Osteoblast (primary cell): ENCODE data around the gene SSTR5. TPM values are rescaled to one million over a fixed set of nuclear protein-coding genes. Genes with fewer than 3 reads are reported as not detected.

Experiments used
- DNase-seq: peaks from one replicate; pipeline ENCODE4 v3.0.0; 2011; ENCODE audit warnings: low spot score, mixed read lengths; ENCODE audit not compliant: insufficient read length; ENCODE audit errors: missing footprints
- H2AFZ ChIP-seq: 2 replicates; pipeline ENCODE4 v1.6.0; 2011; ENCODE audit warnings: mild to moderate bottlenecking, low read length
- H3K27ac ChIP-seq: 2 replicates; pipeline ENCODE4 v1.5.1; 2011; ENCODE audit warnings: mild to moderate bottlenecking, low read depth, low read length, moderate library complexity
- H3K27me3 ChIP-seq: 2 replicates; pipeline ENCODE4 v1.6.0; 2012; ENCODE audit warnings: mild to moderate bottlenecking, control low read depth, inconsistent platforms, low read length, moderate library complexity; ENCODE audit not compliant: insufficient read depth
- H3K36me3 ChIP-seq: 2 replicates; pipeline ENCODE4 v1.5.1; 2011; ENCODE audit warnings: mild to moderate bottlenecking, low read length, control low read depth, moderate library complexity; ENCODE audit not compliant: insufficient read depth
- H3K4me1 ChIP-seq: 2 replicates; pipeline ENCODE4 v1.5.1; 2011; ENCODE audit warnings: mild to moderate bottlenecking, low read length, control low read depth, moderate library complexity; ENCODE audit not compliant: insufficient read depth
- H3K4me2 ChIP-seq: 2 replicates; pipeline ENCODE4 v1.6.0; 2011; ENCODE audit warnings: mild to moderate bottlenecking, low read length; ENCODE audit not compliant: insufficient read depth
- H3K4me3 ChIP-seq: fragments of 200-600 bp; sonication (generic); 3 replicates; pipeline ENCODE4 v1.5.1; 2012; ENCODE audit warnings: mild to moderate bottlenecking, low read length, inconsistent platforms; ENCODE audit not compliant: insufficient read depth
- H3K79me2 ChIP-seq: 2 replicates; pipeline ENCODE4 v1.6.0; 2012; ENCODE audit warnings: mild to moderate bottlenecking, low read length, control low read depth, inconsistent platforms; ENCODE audit not compliant: insufficient read depth
- H3K9me3 ChIP-seq: 2 replicates; pipeline ENCODE4 v1.5.1; 2011; ENCODE audit warnings: low read depth, low read length, control low read depth
- H4K20me1 ChIP-seq: 2 replicates; pipeline ENCODE4 v1.6.0; 2012; ENCODE audit warnings: mild to moderate bottlenecking, low read length, control low read depth; ENCODE audit not compliant: insufficient read depth
- total RNA-seq: library from RNA; depleted of rRNA; stranded (reverse); fragments of >200 nt; gene quantifications from 2 replicates; pipeline ENCODE4 v1.2.3, GENCODE V29; 2012
- TF ChIP-seq, protein P1 (sequence below): IDR thresholded peaks from 2 replicates; pipeline ENCODE4 v1.5.1; 2011; ENCODE audit warnings: mild to moderate bottlenecking, low read depth, low read length, moderate library complexity; ENCODE audit errors: extremely low read depth

SSTR5 gene
- total RNA-seq, 1 donor, result not detected

- Histone ChIP-seq H2AFZ (no peak overlapping the region), H3K36me3 (no peaks in the 10 kb centered on the region), H3K27ac (no peak overlapping the region), H3K4me3 (no peak overlapping the region), H3K27me3 (no peaks in the 10 kb centered on the region), H3K4me2 (no peak overlapping the region), H3K9me3 (no peaks in the 10 kb centered on the region), H4K20me1 (no peaks in the 10 kb centered on the region), H3K4me1 (no peaks in the 10 kb centered on the region), H3K79me2 (no peaks in the 10 kb centered on the region)
- TF ChIP-seq, protein P1, sequence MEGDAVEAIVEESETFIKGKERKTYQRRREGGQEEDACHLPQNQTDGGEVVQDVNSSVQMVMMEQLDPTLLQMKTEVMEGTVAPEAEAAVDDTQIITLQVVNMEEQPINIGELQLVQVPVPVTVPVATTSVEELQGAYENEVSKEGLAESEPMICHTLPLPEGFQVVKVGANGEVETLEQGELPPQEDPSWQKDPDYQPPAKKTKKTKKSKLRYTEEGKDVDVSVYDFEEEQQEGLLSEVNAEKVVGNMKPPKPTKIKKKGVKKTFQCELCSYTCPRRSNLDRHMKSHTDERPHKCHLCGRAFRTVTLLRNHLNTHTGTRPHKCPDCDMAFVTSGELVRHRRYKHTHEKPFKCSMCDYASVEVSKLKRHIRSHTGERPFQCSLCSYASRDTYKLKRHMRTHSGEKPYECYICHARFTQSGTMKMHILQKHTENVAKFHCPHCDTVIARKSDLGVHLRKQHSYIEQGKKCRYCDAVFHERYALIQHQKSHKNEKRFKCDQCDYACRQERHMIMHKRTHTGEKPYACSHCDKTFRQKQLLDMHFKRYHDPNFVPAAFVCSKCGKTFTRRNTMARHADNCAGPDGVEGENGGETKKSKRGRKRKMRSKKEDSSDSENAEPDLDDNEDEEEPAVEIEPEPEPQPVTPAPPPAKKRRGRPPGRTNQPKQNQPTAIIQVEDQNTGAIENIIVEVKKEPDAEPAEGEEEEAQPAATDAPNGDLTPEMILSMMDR, result no peak
- DNase-seq, result no peak
Measured at GRCh38 chr16:1055557-1055924, 17.0 kb upstream of the SSTR5 start.

- Histone ChIP-seq H4K20me1 (no peaks in the 10 kb centered on the region), H3K9me3 (no peaks in the 10 kb centered on the region), H3K4me2 (no peak overlapping the region), H3K4me3 (no peak overlapping the region), H3K79me2 (no peaks in the 10 kb centered on the region), H3K27me3 (no peaks in the 10 kb centered on the region), H3K36me3 (no peaks in the 10 kb centered on the region), H3K4me1 (no peaks in the 10 kb centered on the region), H3K27ac (no peak overlapping the region), H2AFZ (no peak overlapping the region)
- no peak for DNase-seq
- TF ChIP-seq, protein P1, result no peak
Measured at GRCh38 chr16:1056196-1056595, 16.4 kb upstream of the SSTR5 start.

- Histone ChIP-seq H3K9me3 (no peaks in the 10 kb centered on the region), H4K20me1 (no peaks in the 10 kb centered on the region), H3K4me1 (no peaks in the 10 kb centered on the region), H3K27me3 (no peaks in the 10 kb centered on the region), H3K4me3 (no peak overlapping the region), H3K36me3 (no peaks in the 10 kb centered on the region), H3K27ac (no peak overlapping the region), H2AFZ (no peak overlapping the region), H3K4me2 (no peak overlapping the region), H3K79me2 (no peaks in the 10 kb centered on the region)
- TF ChIP-seq, protein P1, result peak; percentile 65
- peak; percentile 98 for DNase-seq
Measured at GRCh38 chr16:1057252-1057932, 15.2 kb upstream of the SSTR5 start.

DNA sequence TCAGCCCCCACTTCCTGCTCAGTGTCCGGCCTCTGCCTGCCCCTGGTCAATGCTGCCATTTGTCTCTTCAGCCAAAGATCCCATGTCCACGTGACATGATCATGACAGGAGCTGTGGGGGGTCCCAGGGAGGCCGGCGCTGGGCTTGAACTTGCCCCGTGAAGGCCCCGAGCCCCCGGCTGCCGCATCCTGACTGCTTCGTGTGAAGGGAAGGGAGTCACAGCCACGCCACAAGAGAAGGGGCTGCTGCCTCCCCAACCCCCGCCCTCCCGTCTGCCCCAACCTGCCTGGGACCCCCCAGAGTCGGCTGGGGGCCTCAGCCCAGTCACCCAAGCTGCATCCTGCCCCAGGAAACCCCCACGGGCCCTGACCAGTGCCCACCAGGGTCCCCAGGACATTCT is 14.3 kb upstream of the SSTR5 start:
- no peak overlapping the region for H3K27ac ChIP-seq
- no peak overlapping the region for H3K4me2 ChIP-seq
- H4K20me1 ChIP-seq, result no peaks in the 10 kb centered on the region
- H2AFZ ChIP-seq, result no peak overlapping the region
- H3K9me3 ChIP-seq, result no peaks in the 10 kb centered on the region
- DNase-seq, result no peak
- H3K79me2 ChIP-seq, result no peaks in the 10 kb centered on the region
- no peaks in the 10 kb centered on the region for H3K4me1 ChIP-seq
- H3K27me3 ChIP-seq, result no peaks in the 10 kb centered on the region
- no peak overlapping the region for H3K4me3 ChIP-seq
- TF ChIP-seq, protein P1, result no peak
- no peaks in the 10 kb centered on the region for H3K36me3 ChIP-seq
